ENCODE results near the gene TBX18. TPM values are rescaled to one million over a fixed set of nuclear protein-coding genes. Genes with fewer than 3 reads are reported as not detected.

TBX18 gene
- total and polyA plus RNA-seq, 9 of the 15 experiments (the other 6 are each of a cell fraction or from before 2014, with no cell fraction given), result 4.0 to 36.1 (median 20.7) TPM

DNA sequence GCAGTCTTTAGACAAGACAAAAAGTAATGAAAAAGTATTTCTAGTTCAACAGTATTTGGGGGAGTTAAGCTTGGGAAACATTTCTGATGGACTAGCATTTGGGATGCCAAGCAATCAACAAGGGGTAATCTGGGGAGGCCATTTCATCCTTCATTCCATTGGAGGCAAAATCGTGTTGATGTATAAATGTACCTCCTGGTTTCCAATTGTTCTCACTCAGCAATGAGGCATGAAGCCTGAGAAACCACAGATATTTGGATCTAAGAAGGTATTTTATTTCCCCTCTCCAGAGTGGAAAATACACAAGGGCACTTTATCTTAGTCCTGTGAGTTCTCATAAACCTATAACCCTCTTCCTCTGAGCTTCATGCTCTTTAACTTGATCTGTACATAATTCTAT, 68.2 kb downstream of the TBX18 start:
- H3K4me1 ChIP-seq (replicated peaks in 1 of 2; ENCODE audit: control insufficient read depth in 2 of 2, insufficient read depth in 2 of 2, low read length in 2 of 2), result no peaks in the 10 kb centered on the region; a peak in 1 of 5 replicates
- WGBS (ENCODE audit: insufficient coverage, low coverage, missing lambda C conversion rate), result 0% methylated on average over 1 of the region's 1 CpG
- DNase-seq (ENCODE audit: extremely low read depth in 1 of 4, low spot score in 3 of 4), result no peak
- H3K27me3 ChIP-seq (ENCODE audit: control insufficient read depth in 2 of 2, insufficient read depth in 2 of 2, low read length in 2 of 2), result no peaks in the 10 kb centered on the region
- in situ Hi-C loops (cut with MboI) (no loop called here), intact Hi-C loops (cut with micrococcal nuclease) (no loop called here)
- no TSS peak for BruUV-seq (replicated peaks)
- no peaks in the 10 kb centered on the region for H4K20me1 ChIP-seq (replicated peaks; ENCODE audit: control insufficient read depth, insufficient read depth, low read length)
- H3K27ac ChIP-seq (ENCODE audit: extremely low read depth, low read depth, low read length), result no peak overlapping the region
- H3K4me3 ChIP-seq, result no peak overlapping the region
- CTCF ChIA-PET (ENCODE audit: low intra/inter-chr PET ratio), result no interaction called here
- POLR2A ChIA-PET, result no interaction called here
- TF ChIP-seq, protein P1, sequence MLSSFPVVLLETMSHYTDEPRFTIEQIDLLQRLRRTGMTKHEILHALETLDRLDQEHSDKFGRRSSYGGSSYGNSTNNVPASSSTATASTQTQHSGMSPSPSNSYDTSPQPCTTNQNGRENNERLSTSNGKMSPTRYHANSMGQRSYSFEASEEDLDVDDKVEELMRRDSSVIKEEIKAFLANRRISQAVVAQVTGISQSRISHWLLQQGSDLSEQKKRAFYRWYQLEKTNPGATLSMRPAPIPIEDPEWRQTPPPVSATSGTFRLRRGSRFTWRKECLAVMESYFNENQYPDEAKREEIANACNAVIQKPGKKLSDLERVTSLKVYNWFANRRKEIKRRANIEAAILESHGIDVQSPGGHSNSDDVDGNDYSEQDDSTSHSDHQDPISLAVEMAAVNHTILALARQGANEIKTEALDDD (IDR thresholded peaks at IDR 0.05), result no peak
- TF ChIP-seq ETV5 (CRISPR knock-in tag; IDR thresholded peaks at IDR 0.05; ENCODE audit: low read depth) (no peak), CEBPG (CRISPR knock-in tag; IDR thresholded peaks at IDR 0.05) (no peak), CEBPG (tag; conservative IDR thresholded peaks at IDR 0.05 in 1 of 2, IDR thresholded peaks at IDR 0.05 in 1 of 2) (no peak), KDM1A (IDR thresholded peaks at IDR 0.05) (no peak), CSDE1 (IDR thresholded peaks at IDR 0.05) (no peak), SMARCA4 (IDR thresholded peaks at IDR 0.05) (no peak), HOXB6 (CRISPR knock-in tag; IDR thresholded peaks at IDR 0.05; ENCODE audit: borderline replicate concordance) (no peak), FOXK1 (CRISPR knock-in tag; IDR thresholded peaks at IDR 0.05; ENCODE audit: borderline replicate concordance) (no peak), GTF2A2 (tag; IDR thresholded peaks at IDR 0.05) (no peak), OTX1 (CRISPR knock-in tag; IDR thresholded peaks at IDR 0.05) (no peak), MAFK (IDR thresholded peaks at IDR 0.05; ENCODE audit: low read length) (no peak), PCBP1 (IDR thresholded peaks at IDR 0.05; ENCODE audit: low read depth, low read length, poor library complexity, severe bottlenecking) (no peak), ZNF263 (CRISPR knock-in tag; IDR thresholded peaks at IDR 0.05; ENCODE audit: borderline replicate concordance) (no peak)
- TF ChIP-seq, protein P2, sequence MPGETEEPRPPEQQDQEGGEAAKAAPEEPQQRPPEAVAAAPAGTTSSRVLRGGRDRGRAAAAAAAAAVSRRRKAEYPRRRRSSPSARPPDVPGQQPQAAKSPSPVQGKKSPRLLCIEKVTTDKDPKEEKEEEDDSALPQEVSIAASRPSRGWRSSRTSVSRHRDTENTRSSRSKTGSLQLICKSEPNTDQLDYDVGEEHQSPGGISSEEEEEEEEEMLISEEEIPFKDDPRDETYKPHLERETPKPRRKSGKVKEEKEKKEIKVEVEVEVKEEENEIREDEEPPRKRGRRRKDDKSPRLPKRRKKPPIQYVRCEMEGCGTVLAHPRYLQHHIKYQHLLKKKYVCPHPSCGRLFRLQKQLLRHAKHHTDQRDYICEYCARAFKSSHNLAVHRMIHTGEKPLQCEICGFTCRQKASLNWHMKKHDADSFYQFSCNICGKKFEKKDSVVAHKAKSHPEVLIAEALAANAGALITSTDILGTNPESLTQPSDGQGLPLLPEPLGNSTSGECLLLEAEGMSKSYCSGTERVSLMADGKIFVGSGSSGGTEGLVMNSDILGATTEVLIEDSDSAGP (CRISPR knock-in tag; IDR thresholded peaks at IDR 0.05), result no peak
- TF ChIP-seq, protein P3, sequence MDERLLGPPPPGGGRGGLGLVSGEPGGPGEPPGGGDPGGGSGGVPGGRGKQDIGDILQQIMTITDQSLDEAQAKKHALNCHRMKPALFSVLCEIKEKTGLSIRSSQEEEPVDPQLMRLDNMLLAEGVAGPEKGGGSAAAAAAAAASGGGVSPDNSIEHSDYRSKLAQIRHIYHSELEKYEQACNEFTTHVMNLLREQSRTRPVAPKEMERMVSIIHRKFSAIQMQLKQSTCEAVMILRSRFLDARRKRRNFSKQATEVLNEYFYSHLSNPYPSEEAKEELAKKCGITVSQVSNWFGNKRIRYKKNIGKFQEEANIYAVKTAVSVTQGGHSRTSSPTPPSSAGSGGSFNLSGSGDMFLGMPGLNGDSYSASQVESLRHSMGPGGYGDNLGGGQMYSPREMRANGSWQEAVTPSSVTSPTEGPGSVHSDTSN (CRISPR knock-in tag; IDR thresholded peaks at IDR 0.05; ENCODE audit: low read depth), result no peak
- TF ChIP-seq, protein P3 (tag; conservative IDR thresholded peaks at IDR 0.05; ENCODE audit: low read depth), result no peak
- H3K9ac ChIP-seq (ENCODE audit: insufficient read depth in 1 of 2, low read depth in 2 of 2, low read length in 2 of 2), result no peak overlapping the region
- H3K4me2 ChIP-seq (ENCODE audit: insufficient read depth, low read length), result no peak overlapping the region
- ATAC-seq, result no peak
- H3K79me2 ChIP-seq (ENCODE audit: control insufficient read depth, insufficient read depth, low read length), result no peaks in the 10 kb centered on the region
- H3K9me3 ChIP-seq (replicated peaks; ENCODE audit: control insufficient read depth, insufficient read depth, low read depth, low read length), result no peaks in the 10 kb centered on the region
- H2AFZ ChIP-seq (ENCODE audit: low read depth, low read length), result no peak overlapping the region
- H3K9me1 ChIP-seq (ENCODE audit: control insufficient read depth, insufficient read depth, low read length), result no peaks in the 10 kb centered on the region
- FAIRE-seq, result no peak
- no peaks in the 10 kb centered on the region for H3K36me3 ChIP-seq (ENCODE audit: control insufficient read depth, insufficient read depth, low read length)
